GM19455 (cell line): ENCODE results near the gene PNPO.
"Not testable (repeated sequence)": the region's sequence is repeated elsewhere in the genome, so short reads cannot be mapped to it uniquely, and the experiment has no call there.

Source experiments
- ATAC-seq: cut with Tn5 transposase; IDR thresholded peaks from one replicate; pipeline ENCODE4 v1.9.1; 2021; ENCODE audit not compliant: unreplicated experiment

The PNPO gene

GRCh38 chr17:47917581-47917980 lies 23.8 kb upstream of the PNPO start:
- no peak for ATAC-seq

GRCh38 chr17:47918006-47918405 lies 23.4 kb upstream of the PNPO start:
- ATAC-seq, result no peak

- no peak for ATAC-seq
Measured at GRCh38 chr17:47918991-47919390, 22.4 kb upstream of the PNPO start.

- ATAC-seq, result not testable (repeated sequence)
Measured at GRCh38 chr17:47919889-47920288, 21.5 kb upstream of the PNPO start.

- ATAC-seq, result no peak
Measured at GRCh38 chr17:47924785-47925677, 16.3 kb upstream of the PNPO start.

- no peak for ATAC-seq
Measured at GRCh38 chr17:47925678-47925988, 15.7 kb upstream of the PNPO start.

- ATAC-seq, result no peak
Measured at GRCh38 chr17:47927821-47928400, 13.5 kb upstream of the PNPO start.

GRCh38 chr17:47928415-47928814 lies 13.0 kb upstream of the PNPO start:
- no peak for ATAC-seq

- ATAC-seq, result no peak
Measured at GRCh38 chr17:47929218-47930000, 12.0 kb upstream of the PNPO start.

GRCh38 chr17:47931848-47932247 lies 9.5 kb upstream of the PNPO start:
- no peak for ATAC-seq

- ATAC-seq, result no peak
Measured at GRCh38 chr17:47934856-47935255, 6.5 kb upstream of the PNPO start.

- not testable (repeated sequence) for ATAC-seq
Measured at GRCh38 chr17:47935468-47935867, 5.9 kb upstream of the PNPO start.

GRCh38 chr17:47935961-47936360 lies 5.4 kb upstream of the PNPO start:
- ATAC-seq, result no peak

GRCh38 chr17:47937941-47938340 lies 3.4 kb upstream of the PNPO start:
- no peak for ATAC-seq

- no peak for ATAC-seq
Measured at GRCh38 chr17:47942096-47942510, 732 bp downstream of the PNPO start.

GRCh38 chr17:47942568-47942967 lies 1.2 kb downstream of the PNPO start:
- ATAC-seq, result no peak

- no peak for ATAC-seq
Measured at GRCh38 chr17:47945080-47945479, 3.7 kb downstream of the PNPO start.

GRCh38 chr17:47945529-47946508 lies 4.4 kb downstream of the PNPO start:
- ATAC-seq, result no peak

GRCh38 chr17:47946516-47946915 lies 5.1 kb downstream of the PNPO start:
- ATAC-seq, result no peak

- no peak for ATAC-seq
Measured at GRCh38 chr17:47946929-47947397, 5.6 kb downstream of the PNPO start.
